SK-N-SH treated with all-trans-retinoic acid at 6 μM for 48 hours (cell line): Measurements from ENCODE around the gene HSDL1.

ENCODE experiments used
- ARNTL ChIP-seq: fragments of 450-650 bp; formaldehyde crosslinking; IDR thresholded peaks from 2 replicates; pipeline ENCODE4 v1.5.0; 2020; ENCODE audit warnings: low read depth, mild to moderate bottlenecking, moderate library complexity, borderline replicate concordance
- CSDC2 ChIP-seq: fragments of 250-450 bp; sonication (Bioruptor Pico); IDR thresholded peaks from 2 replicates; pipeline ENCODE4 v1.5.0; 2020; ENCODE audit warnings: mild to moderate bottlenecking, moderate library complexity
- CSRNP3 ChIP-seq: fragments of 250-450 bp; sonication (Bioruptor Pico); IDR thresholded peaks from 2 replicates; pipeline ENCODE4 v1.5.1; 2021; ENCODE audit warnings: mild to moderate bottlenecking, moderate library complexity
- OSR1 ChIP-seq: fragments of 250-450 bp; sonication (Bioruptor Pico); IDR thresholded peaks from 2 replicates; pipeline ENCODE4 v1.8.0; 2022; ENCODE audit warnings: moderate library complexity, mild to moderate bottlenecking, inconsistent platforms
- PATZ1 ChIP-seq: fragments of 250-450 bp; sonication (Bioruptor Pico); IDR thresholded peaks from 2 replicates; pipeline ENCODE4 v1.8.0; 2020; ENCODE audit warnings: mild to moderate bottlenecking, moderate library complexity, borderline replicate concordance
- POU6F1 ChIP-seq: fragments of 250-450 bp; sonication (Bioruptor Pico); IDR thresholded peaks from 2 replicates; pipeline ENCODE4 v1.8.0; 2021; ENCODE audit warnings: low read depth, mild to moderate bottlenecking, moderate library complexity, borderline replicate concordance
- PPARA ChIP-seq: fragments of 250-450 bp; sonication (Bioruptor Pico); IDR thresholded peaks from 2 replicates; pipeline ENCODE4 v1.5.0; 2020; ENCODE audit warnings: mild to moderate bottlenecking, borderline replicate concordance
- RARB ChIP-seq: fragments of 250-450 bp; sonication (Bioruptor Pico); IDR thresholded peaks from 2 replicates; pipeline ENCODE4 v1.8.0; 2021; ENCODE audit warnings: mild to moderate bottlenecking, moderate library complexity
- TSHZ2 ChIP-seq: fragments of 250-450 bp; sonication (Bioruptor Pico); IDR thresholded peaks from 2 replicates; pipeline ENCODE4 v1.5.0; 2020; ENCODE audit warnings: mild to moderate bottlenecking, moderate library complexity
- ZC3H10 ChIP-seq: fragments of 250-450 bp; sonication (Bioruptor Pico); IDR thresholded peaks from 2 replicates; pipeline ENCODE4 v1.5.1; 2021; ENCODE audit warnings: mild to moderate bottlenecking, moderate library complexity
- ZFP3 ChIP-seq: fragments of 250-450 bp; sonication (Bioruptor Pico); IDR thresholded peaks from 2 replicates; pipeline ENCODE4 v1.5.0; 2020; ENCODE audit warnings: mild to moderate bottlenecking, moderate library complexity
- ZNF70 ChIP-seq: fragments of 450-650 bp; formaldehyde crosslinking; IDR thresholded peaks from 2 replicates; pipeline ENCODE4 v1.5.0; 2020; ENCODE audit warnings: mild to moderate bottlenecking, moderate library complexity
- ZNF8 ChIP-seq: fragments of 450-650 bp; formaldehyde crosslinking; IDR thresholded peaks from 2 replicates; pipeline ENCODE4 v1.5.0; 2020; ENCODE audit warnings: mild to moderate bottlenecking, moderate library complexity

- TF ChIP-seq ZFP3 (CRISPR knock-in tag) = no peak
- no peak for TF ChIP-seq PATZ1 (CRISPR knock-in tag)
- TF ChIP-seq RARB (CRISPR knock-in tag) = no peak
- no peak for TF ChIP-seq CSRNP3 (CRISPR knock-in tag)
- no peak for TF ChIP-seq OSR1
- no peak for TF ChIP-seq ZNF8 (CRISPR knock-in tag)
- TF ChIP-seq PPARA (CRISPR knock-in tag) = no peak
- TF ChIP-seq CSDC2 = no peak
- no peak for TF ChIP-seq ZC3H10 (CRISPR knock-in tag)
- no peak for TF ChIP-seq ARNTL (CRISPR knock-in tag)
- no peak for TF ChIP-seq TSHZ2 (CRISPR knock-in tag)
- TF ChIP-seq POU6F1 = no peak
- no peak for TF ChIP-seq ZNF70 (CRISPR knock-in tag)
Measured at GRCh38 chr16:84117494-84117843, 27.5 kb downstream of the HSDL1 start.
